ENCODE results near the gene PIGT. TPM values are rescaled to one million over a fixed set of nuclear protein-coding genes. Genes with fewer than 3 reads are reported as not detected.
A peak's percentile ranks its signal among the peaks of the same experiment; 100 is the strongest.

Gene PIGT
- total and polyA plus RNA-seq, 4 experiments from 2014 or later: 81.9 to 92.2 (median 85.1) TPM

- H3K27ac ChIP-seq (ENCODE audit: low read depth, low read length): no peak overlapping the region
- no peaks in the 10 kb centered on the region for H3K4me1 ChIP-seq (ENCODE audit: insufficient read depth, low read length)
- intact Hi-C loops (cut with micrococcal nuclease): no loop called here
- CTCF ChIA-PET (ENCODE audit: partially characterized antibody): no interaction called here
- H3K36me3 ChIP-seq (ENCODE audit: insufficient read depth, low read length): no peaks in the 10 kb centered on the region
- Mint-ChIP-seq H3K36me3 (peaks cover 16 to 35% of the 10 kb centered on the region in 2 donors), H3K4me1 (no peaks in the 10 kb centered on the region), H3K4me3 (no peak overlapping the region), H3K9me3 (peaks cover 2 to 23% (median 8%) of the 10 kb centered on the region in 8 donors), H3K27me3 (no peaks in the 10 kb centered on the region), H3K27ac (no peak overlapping the region)
- DNase-seq: no peak
- POLR2A ChIA-PET (ENCODE audit: partially characterized antibody): no interaction called here
- H3K9me3 ChIP-seq (ENCODE audit: control insufficient read depth in 1 of 2, low read length in 2 of 2): peaks cover 0 to 8% of the 10 kb centered on the region in 2 donors
- no peaks in the 10 kb centered on the region for H3K27me3 ChIP-seq (ENCODE audit: insufficient read depth, low read length)
- H3K4me3 ChIP-seq (ENCODE audit: low read length in 2 of 2): no peak overlapping the region
Observed at GRCh38 chr20:45399018-45399417, 16.9 kb upstream of the PIGT start.

DNA sequence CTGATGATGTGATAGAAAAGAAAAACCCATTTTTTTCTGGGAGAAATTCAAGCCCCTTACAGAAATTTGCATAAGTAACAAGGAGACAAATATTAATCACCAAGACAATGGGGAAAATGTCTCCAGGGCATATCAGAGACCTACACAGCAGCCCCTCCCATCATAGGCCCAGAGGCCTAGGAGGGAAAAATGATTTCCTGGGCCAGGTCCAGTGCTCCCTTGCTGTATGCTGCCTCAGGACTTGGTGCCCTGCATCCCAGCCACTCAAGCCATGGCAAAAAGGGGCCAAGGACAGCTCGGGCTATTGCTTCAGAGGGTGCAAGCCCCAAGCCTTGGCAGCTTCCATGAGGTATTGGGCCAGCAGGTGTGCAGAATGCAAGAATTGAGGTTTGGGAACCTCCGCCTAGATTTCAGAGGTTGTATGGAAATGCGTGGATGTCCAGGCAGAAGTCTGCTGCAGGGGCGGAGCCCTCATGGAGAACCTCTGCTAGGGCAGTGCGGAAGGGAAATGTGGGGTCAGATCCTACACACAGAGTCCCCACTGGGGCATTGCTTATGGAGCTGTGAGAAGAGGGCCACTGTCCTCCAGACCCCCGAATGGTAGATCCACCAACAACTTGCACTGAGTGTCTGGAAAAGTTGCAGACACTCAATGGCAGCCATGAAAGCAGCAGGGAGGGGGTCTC is 15.5 kb upstream of the PIGT start:
- H3K36me3 ChIP-seq (ENCODE audit: insufficient read depth, low read length): no peaks in the 10 kb centered on the region
- intact Hi-C loops (cut with micrococcal nuclease): no loop called here
- H3K27ac Mint-ChIP-seq: peak overlapping the region in 1 of 7 donors; percentile 53
- peaks cover 0 to 8% of the 10 kb centered on the region in 2 donors for H3K9me3 ChIP-seq (ENCODE audit: control insufficient read depth in 1 of 2, low read length in 2 of 2)
- H3K4me3 ChIP-seq (ENCODE audit: low read length in 2 of 2): no peak overlapping the region
- H3K36me3 Mint-ChIP-seq: peaks cover 17 to 34% of the 10 kb centered on the region in 2 donors
- ChIA-PET POLR2A (ENCODE audit: partially characterized antibody) (no interaction called here), CTCF (ENCODE audit: partially characterized antibody) (interaction anchor here (1.4 kb wide), 1 partner anchor 27 kb away, joined by 3 read pairs; no protein-coding TSS in a partner anchor)
- peaks cover 4% of the 10 kb centered on the region for H3K4me1 ChIP-seq (ENCODE audit: insufficient read depth, low read length)
- H3K9me3 Mint-ChIP-seq: peaks cover 2 to 23% (median 8%) of the 10 kb centered on the region in 8 donors
- no peaks in the 10 kb centered on the region for H3K27me3 ChIP-seq (ENCODE audit: insufficient read depth, low read length)
- H3K27ac ChIP-seq (ENCODE audit: low read depth, low read length): no peak overlapping the region
- no peaks in the 10 kb centered on the region for H3K27me3 Mint-ChIP-seq
- peaks cover 5 to 10% (median 7%) of the 10 kb centered on the region in 4 donors for H3K4me1 Mint-ChIP-seq
- no peak for DNase-seq
- H3K4me3 Mint-ChIP-seq: no peak overlapping the region

DNA sequence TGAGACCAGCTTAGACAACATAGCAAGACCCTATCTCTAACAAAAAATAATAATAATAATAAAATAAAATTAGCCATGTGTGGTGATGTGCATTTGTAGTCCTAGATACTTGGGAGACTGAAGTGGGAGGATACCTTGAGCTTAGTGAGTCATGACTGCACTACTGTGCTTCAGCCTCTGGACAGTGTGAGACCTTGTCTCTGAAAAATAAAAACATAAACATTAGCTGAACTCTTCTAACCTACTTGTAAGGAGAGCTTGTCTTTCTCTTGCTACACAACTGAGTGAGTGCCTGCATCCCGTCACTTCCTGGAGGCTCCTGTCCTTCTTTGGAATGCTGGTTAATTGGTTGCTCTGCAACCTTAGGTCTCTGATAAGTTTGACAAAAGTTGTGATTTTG is 13.0 kb upstream of the PIGT start:
- Mint-ChIP-seq H3K9me3 (peaks cover 2 to 23% (median 8%) of the 10 kb centered on the region in 8 donors), H3K27ac (no peak overlapping the region), H3K36me3 (peaks cover 16 to 29% of the 10 kb centered on the region in 2 donors), H3K27me3 (no peaks in the 10 kb centered on the region), H3K4me1 (peaks cover 12 to 18% (median 15%) of the 10 kb centered on the region in 4 donors), H3K4me3 (no peak overlapping the region)
- H3K4me3 ChIP-seq (ENCODE audit: low read length in 2 of 2): no peak overlapping the region
- H3K27me3 ChIP-seq (ENCODE audit: insufficient read depth, low read length): no peaks in the 10 kb centered on the region
- peaks cover 19% of the 10 kb centered on the region for H3K4me1 ChIP-seq (ENCODE audit: insufficient read depth, low read length)
- no peak overlapping the region for H3K27ac ChIP-seq (ENCODE audit: low read depth, low read length)
- H3K9me3 ChIP-seq (ENCODE audit: control insufficient read depth in 1 of 2, low read length in 2 of 2): peaks cover 0 to 8% of the 10 kb centered on the region in 2 donors
- POLR2A ChIA-PET (ENCODE audit: partially characterized antibody): interaction anchor here (1.9 kb wide), 1 partner anchor 39 kb away, joined by 6 read pairs; the partner anchor contains the start of gene SYS1
- no peaks in the 10 kb centered on the region for H3K36me3 ChIP-seq (ENCODE audit: insufficient read depth, low read length)
- intact Hi-C loops (cut with micrococcal nuclease): no loop called here
- no peak for DNase-seq
- CTCF ChIA-PET (ENCODE audit: partially characterized antibody): interaction anchor here (1.0 to 2.7 kb wide), 3 partner anchors 10 to 34 kb away, joined by 3 to 16 read pairs (median 4); no protein-coding TSS in a partner anchor

- H3K27ac Mint-ChIP-seq: peak overlapping the region in 3 of 7 donors; percentile 36 to 63 (median 52)
- H3K4me3 ChIP-seq (ENCODE audit: low read length in 2 of 2): no peak overlapping the region
- intact Hi-C loops (cut with micrococcal nuclease): no loop called here
- peak overlapping the region; percentile 61 to 89 (median 76) for H3K4me3 Mint-ChIP-seq
- H3K27ac ChIP-seq (ENCODE audit: low read depth, low read length): no peak overlapping the region
- no peak for DNase-seq
- POLR2A ChIA-PET (ENCODE audit: partially characterized antibody): interaction anchor here (1.2 to 4.5 kb wide), 4 partner anchors 9 to 31 kb away, joined by 3 to 51 read pairs (median 22); partner anchors contain the start of gene PIGT
- H3K36me3 Mint-ChIP-seq: peaks cover 16 to 22% of the 10 kb centered on the region in 2 donors
- peaks cover 0 to 21% (median 8%) of the 10 kb centered on the region in 8 donors for H3K9me3 Mint-ChIP-seq
- H3K4me1 ChIP-seq (ENCODE audit: insufficient read depth, low read length): peaks cover 19% of the 10 kb centered on the region
- no peaks in the 10 kb centered on the region for H3K27me3 Mint-ChIP-seq
- no peaks in the 10 kb centered on the region for H3K36me3 ChIP-seq (ENCODE audit: insufficient read depth, low read length)
- peaks cover 12 to 20% (median 15%) of the 10 kb centered on the region in 4 donors for H3K4me1 Mint-ChIP-seq
- CTCF ChIA-PET (ENCODE audit: partially characterized antibody): interaction anchor here (0.8 to 2.7 kb wide), 4 partner anchors 31 to 45 kb away, joined by 3 to 16 read pairs (median 6); no protein-coding TSS in a partner anchor
- no peaks in the 10 kb centered on the region for H3K27me3 ChIP-seq (ENCODE audit: insufficient read depth, low read length)
- H3K9me3 ChIP-seq (ENCODE audit: control insufficient read depth in 1 of 2, low read length in 2 of 2): peaks cover 0 to 8% of the 10 kb centered on the region in 2 donors
Observed at GRCh38 chr20:45404438-45404837, 11.5 kb upstream of the PIGT start.

DNA sequence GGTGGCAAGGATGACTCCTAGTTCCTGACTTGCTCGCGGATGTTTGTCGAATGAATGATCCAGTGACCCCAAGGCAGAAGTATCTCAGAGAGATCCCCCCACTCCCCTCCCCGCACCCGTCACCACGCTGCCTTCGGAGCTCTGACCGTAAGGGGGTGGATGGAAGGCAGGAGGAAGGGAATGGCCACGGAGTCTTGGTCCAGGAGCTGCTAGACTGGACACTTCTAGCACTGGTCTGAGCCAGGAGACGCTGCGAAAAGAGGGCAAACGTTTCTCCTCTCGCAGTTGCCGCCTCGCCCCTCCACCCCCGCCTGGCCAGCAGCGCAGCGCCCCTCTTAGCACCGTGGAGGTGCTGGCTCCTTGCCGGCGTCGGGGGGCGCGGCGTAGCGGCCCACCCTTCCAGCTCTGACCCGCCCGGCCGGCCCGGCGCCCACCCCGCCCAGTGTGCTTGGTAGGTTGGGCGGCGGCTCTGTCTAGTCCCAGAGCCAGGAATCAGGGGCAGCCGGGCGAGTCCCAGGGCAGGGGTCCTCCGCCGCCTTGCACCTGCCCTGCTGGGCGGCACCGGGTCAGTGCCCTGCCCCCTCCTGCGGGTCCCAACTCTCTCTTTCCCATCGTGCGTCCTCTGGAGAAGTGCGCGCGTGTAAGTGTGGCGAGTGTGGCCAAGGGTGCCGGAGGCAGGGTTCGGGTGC is 10.2 kb upstream of the PIGT start:
- Histone ChIP-seq H3K4me3 (ENCODE audit: low read length in 2 of 2) (peak overlapping the region; percentile 49 to 79), H3K27ac (ENCODE audit: low read depth, low read length) (peak overlapping the region; percentile 58), H3K4me1 (ENCODE audit: insufficient read depth, low read length) (peaks cover 19% of the 10 kb centered on the region), H3K36me3 (ENCODE audit: insufficient read depth, low read length) (no peaks in the 10 kb centered on the region), H3K9me3 (ENCODE audit: control insufficient read depth in 1 of 2, low read length in 2 of 2) (peaks cover 0 to 4% of the 10 kb centered on the region in 2 donors), H3K27me3 (ENCODE audit: insufficient read depth, low read length) (no peaks in the 10 kb centered on the region)
- ChIA-PET POLR2A (ENCODE audit: partially characterized antibody) (interaction anchor here (1.1 to 4.5 kb wide), 5 partner anchors 11 to 43 kb away, joined by 3 to 51 read pairs (median 19); partner anchors contain the start of genes PIGT and SYS1), CTCF (ENCODE audit: partially characterized antibody) (interaction anchor here (0.7 to 1.9 kb wide), 5 partner anchors 11 to 34 kb away, joined by 3 to 9 read pairs (median 4); partner anchors contain the start of gene PIGT)
- intact Hi-C loops (cut with micrococcal nuclease): loop anchor here (1.0 kb wide), 1 partner anchor 31 kb away; no protein-coding TSS in a partner anchor
- Mint-ChIP-seq H3K9me3 (peaks cover 0 to 11% (median under 1%) of the 10 kb centered on the region in 8 donors), H3K27me3 (no peaks in the 10 kb centered on the region), H3K4me3 (peak overlapping the region; percentile 79 to 90 (median 82)), H3K4me1 (peaks cover 12 to 20% (median 15%) of the 10 kb centered on the region in 4 donors), H3K36me3 (peaks cover 13 to 16% of the 10 kb centered on the region in 2 donors), H3K27ac (peak overlapping the region in 6 of 7 donors; percentile 48 to 82 (median 69))
- no peak for DNase-seq

DNA sequence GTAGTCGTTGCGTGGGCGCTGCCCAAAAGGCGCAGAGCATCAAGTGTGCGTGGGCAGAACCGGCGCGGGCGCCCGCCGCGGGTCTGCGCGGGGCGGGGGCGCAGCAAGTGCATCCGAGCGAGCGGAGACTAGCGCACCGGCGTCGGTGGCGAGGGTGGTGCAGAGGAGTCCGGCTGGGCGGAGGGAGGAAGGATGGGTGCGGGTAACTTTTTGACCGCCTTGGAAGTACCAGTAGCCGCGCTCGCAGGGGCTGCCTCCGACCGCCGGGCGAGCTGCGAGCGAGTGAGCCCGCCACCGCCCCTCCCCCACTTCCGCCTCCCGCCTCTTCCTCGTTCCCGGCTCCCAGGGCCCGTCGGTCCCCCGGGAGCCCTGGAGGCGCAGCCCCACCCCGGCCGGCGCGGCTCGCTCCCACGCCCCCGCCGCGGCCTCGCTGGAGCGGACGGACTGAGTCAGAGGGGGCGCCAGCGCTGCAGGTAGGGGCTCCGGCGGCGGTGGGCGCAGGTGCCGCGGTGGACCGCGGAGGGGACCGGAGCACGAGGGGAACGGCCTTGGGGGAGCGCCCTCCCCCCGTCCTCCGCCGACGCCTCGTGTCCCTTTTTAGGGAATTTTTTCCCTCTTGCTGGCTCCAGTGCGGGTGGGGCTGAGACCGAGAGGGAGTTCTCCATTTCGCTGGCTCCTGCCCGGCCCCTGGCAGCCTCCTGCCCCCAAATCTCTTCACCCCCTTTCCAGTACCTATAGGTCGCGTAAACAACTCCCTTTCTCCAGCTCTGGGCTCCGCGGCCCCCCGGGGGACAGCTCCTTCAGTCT is 9.5 kb upstream of the PIGT start:
- peak overlapping the region; percentile 58 for H3K27ac ChIP-seq (ENCODE audit: low read depth, low read length)
- ChIA-PET POLR2A (ENCODE audit: partially characterized antibody) (interaction anchor here (1.1 to 4.5 kb wide), 6 partner anchors 10 to 43 kb away, joined by 3 to 51 read pairs (median 12); partner anchors contain the start of genes PIGT and SYS1), CTCF (ENCODE audit: partially characterized antibody) (interaction anchor here (0.9 to 2.0 kb wide), 8 partner anchors 9 to 112 kb away, joined by 3 to 12 read pairs (median 4); partner anchors contain the start of genes PIGT and SYS1)
- no peaks in the 10 kb centered on the region for H3K9me3 ChIP-seq (ENCODE audit: control insufficient read depth in 1 of 2, low read length in 2 of 2)
- DNase-seq: peak; percentile 32 to 47 (median 37)
- H3K27ac Mint-ChIP-seq: peak overlapping the region; percentile 19 to 91 (median 87)
- H3K36me3 ChIP-seq (ENCODE audit: insufficient read depth, low read length): no peaks in the 10 kb centered on the region
- peaks cover 13 to 18% of the 10 kb centered on the region in 2 donors for H3K36me3 Mint-ChIP-seq
- H3K4me1 Mint-ChIP-seq: peaks cover 12 to 20% (median 15%) of the 10 kb centered on the region in 4 donors
- intact Hi-C loops (cut with micrococcal nuclease): loop anchor here (1.0 kb wide), 2 partner anchors 9 to 32 kb away; no protein-coding TSS in a partner anchor
- H3K9me3 Mint-ChIP-seq: peaks cover 0 to 7% (median 0%) of the 10 kb centered on the region in 8 donors
- H3K27me3 Mint-ChIP-seq: no peaks in the 10 kb centered on the region
- peak overlapping the region; percentile 49 to 79 for H3K4me3 ChIP-seq (ENCODE audit: low read length in 2 of 2)
- H3K27me3 ChIP-seq (ENCODE audit: insufficient read depth, low read length): no peaks in the 10 kb centered on the region
- H3K4me3 Mint-ChIP-seq: peak overlapping the region; percentile 80 to 90 (median 84)
- H3K4me1 ChIP-seq (ENCODE audit: insufficient read depth, low read length): peaks cover 19% of the 10 kb centered on the region
